A204.1 (cell line): ENCODE data around the gene LRRC58.

Experiments
- FAIRE-seq: peaks from 2 replicates; lab custom pipeline; 2012; peaks lifted over from hg19 to GRCh38; lab: Jason Lieb, UNC

The LRRC58 gene

DNA sequence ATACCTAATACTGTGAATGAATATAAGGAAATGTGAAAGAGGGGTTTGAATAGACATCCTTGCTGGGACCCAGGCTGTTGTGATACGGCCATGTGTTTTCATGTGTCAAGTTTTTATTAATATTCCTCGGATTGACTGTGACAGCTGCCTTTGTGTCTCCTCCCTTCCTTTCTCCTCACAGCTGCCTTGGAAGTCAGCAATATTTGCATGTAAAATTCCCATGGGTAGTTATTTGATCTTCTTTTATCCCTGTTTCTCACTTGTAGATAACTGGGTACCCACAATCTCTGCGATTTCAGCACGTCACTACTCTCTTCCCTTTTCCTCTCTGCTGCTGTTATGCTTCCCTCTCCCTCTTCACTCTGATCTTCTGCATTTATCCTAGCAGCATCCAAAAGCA lies 73.5 kb downstream of the LRRC58 start:
- no peak for FAIRE-seq

DNA sequence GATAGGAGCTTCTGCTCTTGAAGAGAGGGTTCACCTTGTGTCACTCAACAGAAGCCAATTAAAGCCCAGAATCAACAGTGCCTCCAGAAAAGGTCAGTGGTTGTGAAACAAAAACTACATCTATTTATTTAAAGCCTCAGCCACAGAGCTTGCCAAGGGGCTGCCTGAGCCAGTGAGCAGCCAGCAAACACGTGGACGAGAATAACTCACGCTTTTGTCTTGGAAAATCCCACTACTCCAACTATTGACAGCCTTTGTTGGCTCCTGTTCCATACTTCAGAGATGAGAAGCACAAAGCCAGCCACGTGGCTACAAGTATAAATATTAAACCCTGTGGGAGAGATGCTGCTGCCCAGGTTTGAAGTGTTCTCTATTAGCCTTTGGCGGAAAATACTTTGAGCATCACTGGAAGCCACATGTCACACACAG lies 74.4 kb downstream of the LRRC58 start:
- FAIRE-seq, result no peak
